NB4 (cell line): Measurements from ENCODE around the gene TMEM225B.
"Not testable (repeated sequence)": the region's sequence is repeated elsewhere in the genome, so short reads cannot be mapped to it uniquely, and the experiment has no call there.

Source experiments
- POLR2A ChIP-seq: IDR thresholded peaks from 2 replicates; pipeline ENCODE4 v1.6.1; 2011; ENCODE audit warnings: mild to moderate bottlenecking; ENCODE audit not compliant: insufficient read length; ENCODE audit errors: extremely low read depth
- TF ChIP-seq, protein P1 (sequence below): IDR thresholded peaks from one replicate; pipeline ENCODE4 v1.5.1; 2012; ENCODE audit warnings: low read depth, low read length
- TF ChIP-seq, protein P2 (sequence below): IDR thresholded peaks from 2 replicates; pipeline ENCODE4 v1.6.1; 2011; ENCODE audit warnings: low read depth, low read length

DNA sequence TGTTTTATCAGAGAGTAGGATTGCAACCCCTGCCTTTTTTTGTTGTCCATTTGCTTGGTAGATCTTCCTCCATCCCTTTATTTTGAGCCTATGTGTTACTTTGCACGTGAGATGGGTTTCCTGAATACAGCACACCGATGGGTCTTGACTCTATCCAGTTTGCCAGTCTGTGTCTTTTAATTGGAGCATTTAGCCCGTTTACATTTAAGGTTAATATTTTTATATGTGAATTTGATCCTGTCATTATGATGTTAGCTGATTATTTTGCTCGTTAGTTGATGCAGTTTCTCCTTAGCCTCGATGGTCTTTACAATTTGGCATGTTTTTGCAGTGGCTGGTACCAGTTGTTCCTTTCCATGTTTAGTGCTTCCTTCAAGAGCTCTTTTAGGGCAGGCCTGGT, 59.8 kb downstream of the TMEM225B start:
- TF ChIP-seq POLR2A, result not testable (repeated sequence)
- TF ChIP-seq, protein P1, sequence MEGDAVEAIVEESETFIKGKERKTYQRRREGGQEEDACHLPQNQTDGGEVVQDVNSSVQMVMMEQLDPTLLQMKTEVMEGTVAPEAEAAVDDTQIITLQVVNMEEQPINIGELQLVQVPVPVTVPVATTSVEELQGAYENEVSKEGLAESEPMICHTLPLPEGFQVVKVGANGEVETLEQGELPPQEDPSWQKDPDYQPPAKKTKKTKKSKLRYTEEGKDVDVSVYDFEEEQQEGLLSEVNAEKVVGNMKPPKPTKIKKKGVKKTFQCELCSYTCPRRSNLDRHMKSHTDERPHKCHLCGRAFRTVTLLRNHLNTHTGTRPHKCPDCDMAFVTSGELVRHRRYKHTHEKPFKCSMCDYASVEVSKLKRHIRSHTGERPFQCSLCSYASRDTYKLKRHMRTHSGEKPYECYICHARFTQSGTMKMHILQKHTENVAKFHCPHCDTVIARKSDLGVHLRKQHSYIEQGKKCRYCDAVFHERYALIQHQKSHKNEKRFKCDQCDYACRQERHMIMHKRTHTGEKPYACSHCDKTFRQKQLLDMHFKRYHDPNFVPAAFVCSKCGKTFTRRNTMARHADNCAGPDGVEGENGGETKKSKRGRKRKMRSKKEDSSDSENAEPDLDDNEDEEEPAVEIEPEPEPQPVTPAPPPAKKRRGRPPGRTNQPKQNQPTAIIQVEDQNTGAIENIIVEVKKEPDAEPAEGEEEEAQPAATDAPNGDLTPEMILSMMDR, result not testable (repeated sequence)
- TF ChIP-seq, protein P2, sequence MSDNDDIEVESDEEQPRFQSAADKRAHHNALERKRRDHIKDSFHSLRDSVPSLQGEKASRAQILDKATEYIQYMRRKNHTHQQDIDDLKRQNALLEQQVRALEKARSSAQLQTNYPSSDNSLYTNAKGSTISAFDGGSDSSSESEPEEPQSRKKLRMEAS, result not testable (repeated sequence)
